Psoas muscle (tissue), 8 donors: ENCODE measurements around the gene DMD. TPM values are rescaled to one million over a fixed set of nuclear protein-coding genes. Genes with fewer than 3 reads are reported as not detected.
A peak's percentile ranks its signal among the peaks of the same experiment; 100 is the strongest.

Source experiments
- ATAC-seq, 4 donors: fragments of 200-7000 bp; cut with Tn5 transposase; one replicate each; pipeline ENCODE4 v1.9.1; 2020; ENCODE audit warnings: moderate library complexity in 3 of 4, mild to moderate bottlenecking in 2 of 4
- DNase-seq, 2 donors: peaks; one replicate each; pipeline ENCODE4 v3.0.0-alpha.2; 2020
- H3K27ac ChIP-seq: fragments of 200-600 bp; one replicate; pipeline ENCODE4 v1.8.0; 2022
- H3K27me3 ChIP-seq, 3 donors: fragments of 200-600 bp in 1 of 3; one replicate each; pipeline versions ENCODE4 v1.6.1 to v1.8.0; 2013 to 2022; ENCODE audit warnings: low read length in 2 of 3, mild to moderate bottlenecking in 2 of 3, moderate library complexity in 1 of 3; ENCODE audit not compliant: insufficient read depth in 3 of 3
- H3K36me3 ChIP-seq, 2 donors: fragments of 200-600 bp in 1 of 2; one replicate each; pipeline versions ENCODE4 v1.6.1 to v1.8.0; 2013 to 2022; ENCODE audit warnings: low read depth in 1 of 2, mild to moderate bottlenecking in 1 of 2, moderate library complexity in 1 of 2; ENCODE audit not compliant: insufficient read depth in 1 of 2
- H3K4me1 ChIP-seq: fragments of 200-600 bp; one replicate; pipeline ENCODE4 v1.8.0; 2022
- H3K4me3 ChIP-seq: fragments of 200-600 bp; one replicate; pipeline ENCODE4 v1.8.0; 2022; ENCODE audit warnings: mild to moderate bottlenecking
- H3K9me3 ChIP-seq: fragments of 200-600 bp; one replicate; pipeline ENCODE4 v1.8.0; 2022
- WGBS, 3 donors: extraction: QIAGEN DNeasy Blood & Tissue Kit; methylation state at CpG; one replicate each; pipeline versions ENCODE4 v1.1.6 to v1.1.7; 2013; 5-methylcytosine and 5-hydroxymethylcytosine counted together
- intact Hi-C, 2 donors: fragments of 100-400 bp; cut with DNase I; formaldehyde crosslinking; loops; one replicate each; pipeline versions ENCODE4 v1.11.0 to v1.14.2; 2022
- polyA plus RNA-seq, 3 donors: library from polyadenylated mRNA; stranded (reverse); fragments of 200-250 nt; gene quantifications; one replicate each; pipeline ENCODE4 v1.2.3, GENCODE V29; 2013
- total RNA-seq, 4 donors: library from RNA; stranded (reverse); fragmentation: NEBNext Ultra II Directional in 2 of 4; extraction: Animal tissue kit (Norgen Biotek cat#: 25700) in 2 of 4; gene quantifications; one replicate each; pipeline versions ENCODE4 v1.2.1 to v1.2.4, GENCODE V29; 2021 to 2023
- TF ChIP-seq, protein P1 (sequence below): fragments of 200-600 bp; IDR thresholded peaks from one replicate; pipeline ENCODE4 v1.8.0; 2022; ENCODE audit warnings: antibody characterized with exemption
- donor health status: healthy with polysubstance abuse.
- donor health status: DM: no; HTN: no; CAD: no; lungs with moderate emphysema.
- donor health status: Bipolar disorder and iron deficiency.
- donor health status: healthy.
- donor health status: DM: yes; HTN: yes; CAD: no.
- donor health status: DM: no; HTN: no; CAD: no.
- donor health status: DM: no; HTN: no; CAD: no.
- donor health status: DM: yes; HTN: yes; CAD: no.

The DMD gene
- total and polyA plus RNA-seq, 7 donors: 6.8 to 170 (median 86.5) TPM

DNA sequence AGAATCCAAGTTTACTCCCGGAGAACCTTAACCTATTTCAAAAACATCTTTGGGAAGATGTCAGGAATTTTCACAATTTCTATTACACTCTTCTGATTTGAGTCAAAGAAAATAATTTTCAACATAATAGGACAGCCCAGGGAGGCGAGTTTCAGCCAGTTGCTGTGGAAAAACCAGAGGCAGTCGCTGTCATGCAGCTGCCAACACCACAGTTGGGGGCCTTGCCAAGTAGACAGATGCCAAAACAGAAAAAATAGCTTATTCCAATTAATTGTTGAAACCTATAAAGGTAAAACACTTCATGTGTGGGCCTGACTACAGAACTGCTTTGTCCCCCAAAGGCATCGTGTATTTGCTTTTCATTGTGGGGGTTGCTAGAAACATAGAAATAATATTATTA, 225.8 kb downstream of the DMD start:
- DNase-seq (no peak), ATAC-seq (no peak)
- TF ChIP-seq, protein P1, sequence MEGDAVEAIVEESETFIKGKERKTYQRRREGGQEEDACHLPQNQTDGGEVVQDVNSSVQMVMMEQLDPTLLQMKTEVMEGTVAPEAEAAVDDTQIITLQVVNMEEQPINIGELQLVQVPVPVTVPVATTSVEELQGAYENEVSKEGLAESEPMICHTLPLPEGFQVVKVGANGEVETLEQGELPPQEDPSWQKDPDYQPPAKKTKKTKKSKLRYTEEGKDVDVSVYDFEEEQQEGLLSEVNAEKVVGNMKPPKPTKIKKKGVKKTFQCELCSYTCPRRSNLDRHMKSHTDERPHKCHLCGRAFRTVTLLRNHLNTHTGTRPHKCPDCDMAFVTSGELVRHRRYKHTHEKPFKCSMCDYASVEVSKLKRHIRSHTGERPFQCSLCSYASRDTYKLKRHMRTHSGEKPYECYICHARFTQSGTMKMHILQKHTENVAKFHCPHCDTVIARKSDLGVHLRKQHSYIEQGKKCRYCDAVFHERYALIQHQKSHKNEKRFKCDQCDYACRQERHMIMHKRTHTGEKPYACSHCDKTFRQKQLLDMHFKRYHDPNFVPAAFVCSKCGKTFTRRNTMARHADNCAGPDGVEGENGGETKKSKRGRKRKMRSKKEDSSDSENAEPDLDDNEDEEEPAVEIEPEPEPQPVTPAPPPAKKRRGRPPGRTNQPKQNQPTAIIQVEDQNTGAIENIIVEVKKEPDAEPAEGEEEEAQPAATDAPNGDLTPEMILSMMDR: no peak
- H3K27ac ChIP-seq: no peak overlapping the region
- 36 to 41% (median 38%) methylated on average over 4 of the region's 4 CpGs for WGBS, 3 donors
- H3K36me3 ChIP-seq: no peaks in the 10 kb centered on the region
- intact Hi-C loops: no loop called here
- H3K4me1 ChIP-seq: peaks cover 10% of the 10 kb centered on the region
- H3K27me3 ChIP-seq: no peaks in the 10 kb centered on the region
- no peak overlapping the region for H3K4me3 ChIP-seq
- no peaks in the 10 kb centered on the region for H3K9me3 ChIP-seq

- H3K9me3 ChIP-seq: no peaks in the 10 kb centered on the region
- no peak overlapping the region for H3K4me3 ChIP-seq
- peak overlapping the region; percentile 27 for H3K27ac ChIP-seq
- no peaks in the 10 kb centered on the region for H3K36me3 ChIP-seq
- intact Hi-C loops: no loop called here
- TF ChIP-seq, protein P1: no peak
- no peaks in the 10 kb centered on the region for H3K27me3 ChIP-seq
- ATAC-seq (peak in 1 of 4 donors; percentile 33), DNase-seq (no peak)
- WGBS, 3 donors: 38 to 53% (median 47%) methylated on average over 2 of the region's 2 CpGs
- H3K4me1 ChIP-seq: no peaks in the 10 kb centered on the region
These were observed 244.5 kb downstream of the DMD start for GRCh38 chrX:32966821-32967355.

DNA sequence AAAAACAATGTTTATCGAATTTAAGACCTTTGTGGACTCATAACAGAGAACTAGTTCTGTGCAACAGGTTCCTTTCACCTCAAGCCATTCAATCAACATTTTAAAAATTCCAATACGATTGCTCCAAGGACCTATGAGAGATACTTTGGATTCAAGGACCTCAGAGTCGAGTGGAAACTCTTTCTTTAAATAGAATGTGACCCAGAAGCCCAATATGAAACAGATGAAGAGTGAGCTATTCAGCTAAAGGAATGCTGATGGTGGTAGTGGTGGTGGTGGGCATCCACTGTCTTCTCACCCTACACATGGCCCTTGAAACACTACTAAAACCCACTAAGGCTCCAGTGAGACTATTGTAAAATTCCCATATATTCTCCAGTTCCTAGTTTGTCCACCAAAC, 257.2 kb downstream of the DMD start:
- DNase-seq (no peak), ATAC-seq (peak in 2 of 4 donors; percentile 49 to 61)
- Histone ChIP-seq H3K27ac (no peak overlapping the region), H3K36me3 (no peaks in the 10 kb centered on the region), H3K4me3 (no peak overlapping the region), H3K4me1 (no peaks in the 10 kb centered on the region), H3K9me3 (no peaks in the 10 kb centered on the region), H3K27me3 (no peaks in the 10 kb centered on the region)
- intact Hi-C loops: no loop called here
- WGBS, 3 donors: 42 to 54% (median 43%) methylated on average over 3 of the region's 3 CpGs
- TF ChIP-seq, protein P1: no peak

- Histone ChIP-seq H3K27me3 (no peaks in the 10 kb centered on the region), H3K36me3 (no peaks in the 10 kb centered on the region), H3K9me3 (no peaks in the 10 kb centered on the region), H3K4me1 (no peaks in the 10 kb centered on the region), H3K27ac (no peak overlapping the region), H3K4me3 (no peak overlapping the region)
- ATAC-seq (peak in 2 of 4 donors; percentile 47 to 64), DNase-seq (no peak)
- TF ChIP-seq, protein P1: no peak
- intact Hi-C loops: no loop called here
- 47 to 69% (median 57%) methylated on average over 2 of the region's 2 CpGs for WGBS, 3 donors
These were observed 263.2 kb downstream of the DMD start for GRCh38 chrX:32948130-32948529.

- WGBS, 3 donors: 50 to 57% (median 55%) methylated on average over 3 of the region's 3 CpGs
- TF ChIP-seq, protein P1: no peak
- ATAC-seq: peak; percentile 24 to 65 (median 47)
- Histone ChIP-seq H3K27ac (no peak overlapping the region), H3K9me3 (no peaks in the 10 kb centered on the region), H3K36me3 (no peaks in the 10 kb centered on the region), H3K27me3 (no peaks in the 10 kb centered on the region), H3K4me3 (no peak overlapping the region), H3K4me1 (no peaks in the 10 kb centered on the region)
- DNase-seq: no peak
- intact Hi-C loops: no loop called here
These were observed 274.3 kb downstream of the DMD start for GRCh38 chrX:32937043-32937442.
